ENCODE results near the gene TOB2. TPM values are rescaled to one million over a fixed set of nuclear protein-coding genes. Genes with fewer than 3 reads are reported as not detected.

TOB2 gene
- total and polyA plus RNA-seq, 11 donors, result 29.0 to 74.5 (median 44.9) TPM

- DNase-seq (no peak), ATAC-seq (no peak)
- no peak overlapping the region for H3K4me3 ChIP-seq
- peaks cover 0 to 25% (median 18%) of the 10 kb centered on the region in 12 donors for H3K4me1 ChIP-seq
- H3K27ac ChIP-seq, result no peak overlapping the region
- no peaks in the 10 kb centered on the region for H3K9me3 ChIP-seq
- 84 to 90% (median 86%) methylated on average over 7 of the region's 7 CpGs for WGBS, 4 donors
- intact Hi-C loops (cut with DNase I), result no loop called here
- no peak for TF ChIP-seq POLR2A (IDR thresholded peaks at IDR 0.05)
- no peaks in the 10 kb centered on the region for H3K27me3 ChIP-seq
- peaks cover 0 to 61% (median 43%) of the 10 kb centered on the region in 9 donors for H3K36me3 ChIP-seq
Observed at GRCh38 chr22:41387341-41387740, 59.3 kb downstream of the TOB2 start.

DNA sequence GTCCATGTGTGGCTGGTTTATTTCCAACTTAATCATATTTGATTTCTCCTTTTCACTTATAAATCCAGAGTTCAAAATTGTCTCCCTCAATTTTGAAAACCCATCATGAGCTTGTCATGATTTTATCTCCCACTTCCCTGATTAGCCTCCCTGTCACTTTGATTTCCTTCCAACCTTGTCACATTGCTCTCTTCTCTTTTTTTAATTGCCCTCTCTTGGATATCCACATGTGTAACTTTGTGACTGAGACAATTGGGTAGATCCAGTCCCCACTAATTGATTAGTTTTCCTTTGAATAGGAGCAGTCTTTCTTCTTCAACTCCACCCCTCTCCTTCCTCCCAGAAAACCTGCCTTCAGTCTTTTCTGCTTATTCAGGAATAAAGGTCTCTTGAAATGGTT lies 62.5 kb downstream of the TOB2 start:
- no peaks in the 10 kb centered on the region for H3K27me3 ChIP-seq
- H3K4me3 ChIP-seq, result peak overlapping the region in 1 of 12 donors; percentile 88
- peaks cover 0 to 28% (median 20%) of the 10 kb centered on the region in 9 donors for H3K36me3 ChIP-seq
- peaks cover 0 to 33% (median 25%) of the 10 kb centered on the region in 12 donors for H3K4me1 ChIP-seq
- TF ChIP-seq CTCF (IDR thresholded peaks at IDR 0.05), result no peak
- ATAC-seq (no peak), DNase-seq (no peak)
- intact Hi-C loops (cut with DNase I), result loop anchor here in 1 of 10 donors (5.0 kb wide), 1 partner anchor 292 kb away; the partner anchor contains the start of gene EP300
- H3K27ac ChIP-seq, result peak overlapping the region in 6 of 12 donors; percentile 4 to 100 (median 98)
- no peaks in the 10 kb centered on the region for H3K9me3 ChIP-seq

Other genes starting within 250 kb of the TOB2 start
- 10 to 100 TPM; 10.1 to 21.2 (median 14.6) TPM for gene L3MBTL2, start 241.5 kb downstream of the TOB2 start, total RNA-seq
- gene L3MBTL2, start 241.5 kb downstream of the TOB2 start, polyA plus RNA-seq, result 10 to 100 TPM in 1 of 2 donors, 1 to 10 TPM in 1; 7.3 to 25.7 TPM
- 10 to 100 TPM in 5 of 9 donors, 1 to 10 TPM in 4; 5.6 to 20.6 (median 10.7) TPM for gene CHADL, start 205.9 kb downstream of the TOB2 start, total RNA-seq
- 10 to 100 TPM in 1 of 2 donors, 1 to 10 TPM in 1; 3.9 to 31.2 TPM for gene CHADL, start 205.9 kb downstream of the TOB2 start, polyA plus RNA-seq
- 10 to 100 TPM; 27.7 to 75.6 (median 35.0) TPM for gene RANGAP1, start 160.6 kb downstream of the TOB2 start, total RNA-seq
- gene RANGAP1, start 160.6 kb downstream of the TOB2 start, polyA plus RNA-seq, result 100 to 1,000 TPM in 1 of 2 donors, 10 to 100 TPM in 1; 23.7 to 125 TPM
- gene ZC3H7B, start 145.3 kb downstream of the TOB2 start, total RNA-seq, result 10 to 100 TPM; 32.2 to 50.4 (median 37.1) TPM
- gene ZC3H7B, start 145.3 kb downstream of the TOB2 start, polyA plus RNA-seq, result 10 to 100 TPM; 29.7 to 48.7 TPM
- gene TEF, start 64.9 kb downstream of the TOB2 start, total RNA-seq, result 10 to 100 TPM in 8 of 9 donors, 1 to 10 TPM in 1; 7.2 to 35.3 (median 19.6) TPM
- gene TEF, start 64.9 kb downstream of the TOB2 start, polyA plus RNA-seq, result 10 to 100 TPM in 1 of 2 donors, 1 to 10 TPM in 1; 9.9 to 15.8 TPM
- gene PHF5A, start 21.9 kb upstream of the TOB2 start, total RNA-seq, result 10 to 100 TPM; 13.4 to 29.3 (median 20.0) TPM
- gene PHF5A, start 21.9 kb upstream of the TOB2 start, polyA plus RNA-seq, result 10 to 100 TPM; 40.3 to 49.9 TPM
- gene ACO2, start 22.3 kb upstream of the TOB2 start, total RNA-seq, result 1,000 to 10,000 TPM in 2 of 9 donors, 100 to 1,000 TPM in 7; 503 to 1,146 (median 862) TPM
- 100 to 1,000 TPM; 375 to 431 TPM for gene ACO2, start 22.3 kb upstream of the TOB2 start, polyA plus RNA-seq
- 10 to 100 TPM; 12.2 to 27.4 (median 18.3) TPM for gene POLR3H, start 97.7 kb upstream of the TOB2 start, total RNA-seq
- 10 to 100 TPM; 20.2 to 31.2 TPM for gene POLR3H, start 97.7 kb upstream of the TOB2 start, polyA plus RNA-seq
- 100 to 1,000 TPM in 8 of 9 donors, 10 to 100 TPM in 1; 94.1 to 564 (median 266) TPM for gene CSDC2, start 114.2 kb upstream of the TOB2 start, total RNA-seq
- gene CSDC2, start 114.2 kb upstream of the TOB2 start, polyA plus RNA-seq, result 100 to 1,000 TPM; 300 to 463 TPM
- gene PMM1, start 143.0 kb upstream of the TOB2 start, total RNA-seq, result 10 to 100 TPM; 10.8 to 26.4 (median 22.9) TPM
- gene PMM1, start 143.0 kb upstream of the TOB2 start, polyA plus RNA-seq, result 10 to 100 TPM; 17.3 to 34.8 TPM
- gene DESI1, start 174.2 kb upstream of the TOB2 start, total RNA-seq, result 10 to 100 TPM; 29.0 to 51.0 (median 40.6) TPM
- gene DESI1, start 174.2 kb upstream of the TOB2 start, polyA plus RNA-seq, result 10 to 100 TPM; 24.2 to 39.8 TPM
- 100 to 1,000 TPM; 162 to 204 (median 176) TPM for gene XRCC6, start 174.5 kb upstream of the TOB2 start, total RNA-seq
- 100 to 1,000 TPM; 123 to 231 TPM for gene XRCC6, start 174.5 kb upstream of the TOB2 start, polyA plus RNA-seq
- 100 to 1,000 TPM; 168 to 233 (median 201) TPM for gene SNU13, start 242.1 kb upstream of the TOB2 start, total RNA-seq
- gene SNU13, start 242.1 kb upstream of the TOB2 start, polyA plus RNA-seq, result 100 to 1,000 TPM; 222 to 292 TPM